HT-29 (cell line): Measurements from ENCODE around the gene MGARP. TPM values are rescaled to one million over a fixed set of nuclear protein-coding genes. Genes with fewer than 3 reads are reported as not detected.
"Not testable (repeated sequence)": the region's sequence is repeated elsewhere in the genome, so short reads cannot be mapped to it uniquely, and the experiment has no call there.

ENCODE experiments used
- DNase-seq: peaks from one replicate; pipeline ENCODE4 v3.0.0-alpha.2; 2015; ENCODE audit warnings: low spot score
- total RNA-seq: library from RNA; depleted of rRNA; stranded (reverse); fragments of >200 nt; shearing (Covaris generic); gene quantifications from 2 replicates; pipeline ENCODE4 v1.2.3, GENCODE V29; 2014

The MGARP gene
- total RNA-seq, 1 experiment from 2014 or later, result not detected

GRCh38 chr4:139295942-139296299 is 15.9 kb upstream of the MGARP start:
- no peak for DNase-seq

GRCh38 chr4:139295206-139295941 is 15.3 kb upstream of the MGARP start:
- peak; percentile 94 for DNase-seq

- DNase-seq, result no peak
Measured at GRCh38 chr4:139286186-139286698, 6.2 kb upstream of the MGARP start.

GRCh38 chr4:139282721-139283075 is 2.7 kb upstream of the MGARP start:
- no peak for DNase-seq

GRCh38 chr4:139282065-139282720 is 2.2 kb upstream of the MGARP start:
- DNase-seq, result no peak

GRCh38 chr4:139278912-139279759 is 889 bp downstream of the MGARP start:
- no peak for DNase-seq

- no peak for DNase-seq
Measured at GRCh38 chr4:139278485-139278884, 1.5 kb downstream of the MGARP start.

GRCh38 chr4:139275281-139275735 is 4.7 kb downstream of the MGARP start:
- DNase-seq, result no peak

GRCh38 chr4:139274790-139275189 is 5.2 kb downstream of the MGARP start:
- no peak for DNase-seq

GRCh38 chr4:139273835-139274234 is 6.2 kb downstream of the MGARP start:
- DNase-seq, result no peak

GRCh38 chr4:139267301-139267700 is 12.7 kb downstream of the MGARP start:
- no peak for DNase-seq

GRCh38 chr4:139266583-139267257 is 13.3 kb downstream of the MGARP start:
- peak; percentile 59 for DNase-seq

- no peak for DNase-seq
Measured at GRCh38 chr4:139266208-139266582, 13.8 kb downstream of the MGARP start.

- DNase-seq, result no peak
Measured at GRCh38 chr4:139265654-139266053, 14.4 kb downstream of the MGARP start.

GRCh38 chr4:139256349-139256748 is 23.7 kb downstream of the MGARP start:
- DNase-seq, result no peak

- DNase-seq, result not testable (repeated sequence)
Measured at GRCh38 chr4:139255581-139255980, 24.4 kb downstream of the MGARP start.

- no peak for DNase-seq
Measured at GRCh38 chr4:139253713-139254112, 26.3 kb downstream of the MGARP start.

GRCh38 chr4:139253046-139253445 is 27.0 kb downstream of the MGARP start:
- no peak for DNase-seq

- no peak for DNase-seq
Measured at GRCh38 chr4:139247700-139248238, 32.3 kb downstream of the MGARP start.

- DNase-seq, result no peak
Measured at GRCh38 chr4:139247241-139247640, 32.8 kb downstream of the MGARP start.

- no peak for DNase-seq
Measured at GRCh38 chr4:139246166-139246565, 33.9 kb downstream of the MGARP start.
